IPS DF 4.7 (cell line): ENCODE results near the gene ELAVL2.

ENCODE experiments used
- DNase-seq: peaks from one replicate; pipeline ENCODE4 v3.0.0-alpha.2; 2013; ENCODE audit warnings: low spot score; ENCODE audit errors: extremely low read depth

Gene ELAVL2

GRCh38 chr9:23821375-23822181, 4.5 kb downstream of the ELAVL2 start:
- DNase-seq: no peak

GRCh38 chr9:23820451-23821374, 5.3 kb downstream of the ELAVL2 start:
- DNase-seq: no peak

GRCh38 chr9:23819403-23819802, 6.6 kb downstream of the ELAVL2 start:
- no peak for DNase-seq

GRCh38 chr9:23814243-23814642, 11.8 kb downstream of the ELAVL2 start:
- no peak for DNase-seq

GRCh38 chr9:23812673-23813072, 13.4 kb downstream of the ELAVL2 start:
- no peak for DNase-seq

GRCh38 chr9:23811633-23812032, 14.4 kb downstream of the ELAVL2 start:
- no peak for DNase-seq

- DNase-seq: no peak
Observed at GRCh38 chr9:23803216-23803615, 22.8 kb downstream of the ELAVL2 start.

- no peak for DNase-seq
Observed at GRCh38 chr9:23801523-23801922, 24.5 kb downstream of the ELAVL2 start.

GRCh38 chr9:23799521-23799920, 26.5 kb downstream of the ELAVL2 start:
- DNase-seq: no peak

GRCh38 chr9:23798325-23798724, 27.7 kb downstream of the ELAVL2 start:
- no peak for DNase-seq

- no peak for DNase-seq
Observed at GRCh38 chr9:23796209-23796608, 29.8 kb downstream of the ELAVL2 start.

- no peak for DNase-seq
Observed at GRCh38 chr9:23790351-23791260, 35.4 kb downstream of the ELAVL2 start.

GRCh38 chr9:23789529-23790254, 36.3 kb downstream of the ELAVL2 start:
- no peak for DNase-seq

- no peak for DNase-seq
Observed at GRCh38 chr9:23784962-23785361, 41.1 kb downstream of the ELAVL2 start.

- DNase-seq: no peak
Observed at GRCh38 chr9:23783509-23783908, 42.5 kb downstream of the ELAVL2 start.

- no peak for DNase-seq
Observed at GRCh38 chr9:23779220-23779619, 46.8 kb downstream of the ELAVL2 start.

- no peak for DNase-seq
Observed at GRCh38 chr9:23777328-23777727, 48.7 kb downstream of the ELAVL2 start.

GRCh38 chr9:23775549-23775948, 50.5 kb downstream of the ELAVL2 start:
- DNase-seq: no peak

- no peak for DNase-seq
Observed at GRCh38 chr9:23774266-23774665, 51.8 kb downstream of the ELAVL2 start.

GRCh38 chr9:23772385-23772783, 53.7 kb downstream of the ELAVL2 start:
- DNase-seq: no peak
